Sigmoid colon (tissue), 7 donors: ENCODE data around the gene DNAH7. TPM values are rescaled to one million over a fixed set of nuclear protein-coding genes. Genes with fewer than 3 reads are reported as not detected.

Experiments
- DNase-seq: peaks from one replicate; pipeline ENCODE4 v3.0.0-alpha.2; 2019
- H3K27ac ChIP-seq, 4 donors: fragments of 200-600 bp; sonication (generic); one replicate each; pipeline ENCODE4 v1.5.1; 2016 to 2019; ENCODE audit warnings: mild to moderate bottlenecking in 1 of 4
- H3K27me3 ChIP-seq, 3 donors: fragments of 200-600 bp; sonication (generic); one replicate each; pipeline ENCODE4 v1.5.1; 2019; ENCODE audit warnings: mild to moderate bottlenecking in 1 of 3
- H3K36me3 ChIP-seq, 4 donors: fragments of 200-600 bp; sonication (generic); one replicate each; pipeline ENCODE4 v1.5.1; 2016 to 2019
- H3K4me1 ChIP-seq, 4 donors: fragments of 200-600 bp; sonication (generic); one replicate each; pipeline ENCODE4 v1.5.1; 2017 to 2019
- H3K4me3 ChIP-seq, 4 donors: fragments of 200-600 bp; sonication (generic); one replicate each; pipeline ENCODE4 v1.5.1; 2017 to 2019; ENCODE audit warnings: mild to moderate bottlenecking in 2 of 4, moderate library complexity in 1 of 4
- H3K9me3 ChIP-seq, 4 donors: fragments of 200-600 bp in 3 of 4; sonication (generic) in 3 of 4; one replicate each; pipeline versions ENCODE4 v1.5.1 to v1.6.1; 2013 to 2019
- CTCF ChIP-seq, 4 experiments: fragments of 450-650 bp in 3 of 4; fragments of 200-600 bp in 1 of 4; IDR thresholded peaks; one replicate each; pipeline ENCODE4 v1.5.1; 2016 to 2019; ENCODE audit warnings: antibody characterized with exemption in 4 of 4, mild to moderate bottlenecking in 3 of 4, moderate library complexity in 2 of 4
- EP300 ChIP-seq, 4 donors: sonication (generic); formaldehyde crosslinking; IDR thresholded peaks; one replicate each; pipeline ENCODE4 v1.6.1; 2017; ENCODE audit warnings: antibody characterized with exemption in 4 of 4
- POLR2A ChIP-seq, 2 donors: fragments of 450-650 bp; IDR thresholded peaks; one replicate each; pipeline ENCODE4 v1.6.1; 2016; ENCODE audit warnings: antibody characterized with exemption in 2 of 2, mild to moderate bottlenecking in 2 of 2, moderate library complexity in 2 of 2
- POLR2AphosphoS5 ChIP-seq, 4 donors: sonication (generic); formaldehyde crosslinking; IDR thresholded peaks; one replicate each; pipeline ENCODE4 v1.6.1; 2017; ENCODE audit warnings: antibody characterized with exemption in 4 of 4
- WGBS, 2 donors: extraction: QIAGEN DNeasy Blood & Tissue Kit; methylation state at CpG; one replicate each; pipeline ENCODE4 v1.1.7; 2013; 5-methylcytosine and 5-hydroxymethylcytosine counted together
- intact Hi-C: fragments of 100-400 bp; cut with DNase I; formaldehyde crosslinking; loops from one replicate; pipeline ENCODE4 v1.15.1; 2023
- polyA plus RNA-seq, 3 donors: library from polyadenylated mRNA; stranded (reverse); fragments of 200-250 nt; gene quantifications; one replicate each; pipeline ENCODE4 v1.2.3, GENCODE V29; 2013
- total RNA-seq, 4 donors: library from RNA; depleted of rRNA; stranded (reverse); fragments of >200 nt; gene quantifications; one replicate each; pipeline ENCODE4 v1.1.0, GENCODE V29; 2016
- donor health status: healthy with polysubstance abuse.
- donor health status: Bipolar disorder and iron deficiency.
- donor health status: healthy.

The DNAH7 gene
- total and polyA plus RNA-seq, 7 donors: 0.36 to 1.9 (median 0.99) TPM

- no peak overlapping the region for H3K4me3 ChIP-seq
- peaks cover 0 to 3% (median 0%) of the 10 kb centered on the region in 4 donors for H3K9me3 ChIP-seq
- intact Hi-C loops: no loop called here
- H3K4me1 ChIP-seq: no peaks in the 10 kb centered on the region
- no peaks in the 10 kb centered on the region for H3K27me3 ChIP-seq
- DNase-seq: no peak
- H3K36me3 ChIP-seq: no peaks in the 10 kb centered on the region
- no peak for TF ChIP-seq CTCF (IDR thresholded peaks at IDR 0.05)
- TF ChIP-seq EP300 (IDR thresholded peaks at IDR 0.05): no peak
- TF ChIP-seq POLR2AphosphoS5 (IDR thresholded peaks at IDR 0.05): no peak
- no peak for TF ChIP-seq POLR2A (IDR thresholded peaks at IDR 0.05)
- WGBS, 2 donors: 68 to 79% methylated on average over 5 of the region's 5 CpGs
- no peak overlapping the region for H3K27ac ChIP-seq
These were observed 106.8 kb downstream of the DNAH7 start for GRCh38 chr2:195961873-195962272.

- no peak for DNase-seq
- Histone ChIP-seq H3K36me3 (no peaks in the 10 kb centered on the region), H3K4me3 (no peak overlapping the region), H3K27ac (no peak overlapping the region), H3K4me1 (no peaks in the 10 kb centered on the region), H3K27me3 (no peaks in the 10 kb centered on the region), H3K9me3 (peaks cover 0 to 10% (median 0%) of the 10 kb centered on the region in 4 donors)
- TF ChIP-seq EP300 (IDR thresholded peaks at IDR 0.05) (no peak), CTCF (IDR thresholded peaks at IDR 0.05) (no peak)
- intact Hi-C loops: no loop called here
- WGBS, 2 donors: 95 to 96% methylated on average over 2 of the region's 2 CpGs
These were observed 109.3 kb downstream of the DNAH7 start for GRCh38 chr2:195959341-195959740.

GRCh38 chr2:195956725-195957124, 111.9 kb downstream of the DNAH7 start:
- H3K27ac ChIP-seq: no peak overlapping the region
- no peak for TF ChIP-seq POLR2A (IDR thresholded peaks at IDR 0.05)
- no peak for TF ChIP-seq POLR2AphosphoS5 (IDR thresholded peaks at IDR 0.05)
- TF ChIP-seq EP300 (IDR thresholded peaks at IDR 0.05): no peak
- no peak for TF ChIP-seq CTCF (IDR thresholded peaks at IDR 0.05)
- no peaks in the 10 kb centered on the region for H3K36me3 ChIP-seq
- intact Hi-C loops: no loop called here
- DNase-seq: no peak
- H3K4me1 ChIP-seq: no peaks in the 10 kb centered on the region
- no peak overlapping the region for H3K4me3 ChIP-seq
- WGBS, 2 donors: 88 to 92% methylated on average over 3 of the region's 3 CpGs
- H3K27me3 ChIP-seq: no peaks in the 10 kb centered on the region
- peaks cover 0 to 10% (median 0%) of the 10 kb centered on the region in 4 donors for H3K9me3 ChIP-seq

DNA sequence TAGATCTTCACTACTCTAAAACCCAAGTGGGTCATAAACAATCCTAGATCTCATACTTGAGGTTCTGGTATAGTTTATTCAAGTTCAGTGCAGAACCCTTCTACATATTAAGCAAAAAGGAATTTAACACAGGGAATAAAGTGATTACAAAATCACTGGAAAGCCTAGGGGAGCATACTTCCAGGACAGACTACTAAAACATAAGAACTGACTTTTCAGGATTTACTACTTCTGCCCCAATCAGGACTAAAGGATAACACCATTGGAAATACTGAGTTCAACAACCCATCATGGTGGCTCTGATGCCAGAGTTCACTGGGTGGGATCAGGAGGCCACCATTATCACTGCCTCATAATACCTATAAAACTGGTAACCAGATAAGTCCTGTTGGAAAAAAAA, 123.6 kb downstream of the DNAH7 start:
- no peak for TF ChIP-seq POLR2A (IDR thresholded peaks at IDR 0.05)
- TF ChIP-seq POLR2AphosphoS5 (IDR thresholded peaks at IDR 0.05): no peak
- TF ChIP-seq CTCF (IDR thresholded peaks at IDR 0.05): no peak
- intact Hi-C loops: no loop called here
- Histone ChIP-seq H3K27ac (no peak overlapping the region), H3K4me1 (no peaks in the 10 kb centered on the region), H3K36me3 (no peaks in the 10 kb centered on the region), H3K27me3 (no peaks in the 10 kb centered on the region), H3K9me3 (no peaks in the 10 kb centered on the region), H3K4me3 (no peak overlapping the region)
- DNase-seq: no peak

DNA sequence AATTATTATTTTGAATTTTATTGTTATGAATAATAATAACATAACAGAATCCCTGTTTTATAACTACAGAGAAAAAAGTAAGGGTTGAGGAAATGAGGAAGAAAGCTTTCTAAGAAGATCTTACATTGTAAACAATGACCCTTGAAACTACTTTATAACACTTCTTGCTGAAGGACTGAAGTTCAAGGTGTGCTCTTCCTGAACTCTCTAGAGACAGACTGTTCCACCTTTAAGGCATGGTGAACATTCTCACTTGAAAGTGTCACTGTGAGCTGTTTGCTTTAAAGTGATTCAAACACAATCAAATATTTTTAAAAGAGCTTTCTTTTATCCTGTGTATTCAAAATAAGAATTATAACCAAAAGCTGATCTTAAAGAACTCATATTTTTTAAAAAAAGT, 131.5 kb downstream of the DNAH7 start:
- Histone ChIP-seq H3K27me3 (no peaks in the 10 kb centered on the region), H3K9me3 (no peaks in the 10 kb centered on the region), H3K4me1 (no peaks in the 10 kb centered on the region), H3K4me3 (no peak overlapping the region), H3K36me3 (no peaks in the 10 kb centered on the region), H3K27ac (no peak overlapping the region)
- TF ChIP-seq CTCF (IDR thresholded peaks at IDR 0.05) (no peak), POLR2AphosphoS5 (IDR thresholded peaks at IDR 0.05) (no peak), POLR2A (IDR thresholded peaks at IDR 0.05) (no peak), EP300 (IDR thresholded peaks at IDR 0.05) (no peak)
- intact Hi-C loops: no loop called here
- no peak for DNase-seq
